DOHH2 (cell line): ENCODE measurements around the gene STUM.

ENCODE experiments used
- CTCF ChIP-seq: fragments of 200-600 bp; sonication (generic); IDR thresholded peaks from one replicate; pipeline ENCODE4 v1.5.1; 2014; ENCODE audit warnings: antibody characterized with exemption, mild to moderate bottlenecking, low read depth, low read length; ENCODE audit not compliant: poor library complexity, severe bottlenecking
- EZH2phosphoT487 ChIP-seq: fragments of 200-600 bp; sonication (generic); IDR thresholded peaks from 2 replicates; pipeline ENCODE4 v1.6.1; 2017; ENCODE audit warnings: borderline replicate concordance, mild to moderate bottlenecking, antibody characterized with exemption, low read length, moderate library complexity, mixed read lengths

- TF ChIP-seq CTCF (no peak), EZH2phosphoT487 (no peak)
Observed at GRCh38 chr1:226566760-226567159, 18.2 kb downstream of the STUM start.
